Activated CD8-positive, alpha-beta T cell treated with anti-CD3 and anti-CD28 coated beads, Interleukin-2, amount 10 ng/mL, durations not matched to agents 7 days and 5 days (primary cell): Measurements from ENCODE around the gene ABCG8. TPM values are rescaled to one million over a fixed set of nuclear protein-coding genes. Genes with fewer than 3 reads are reported as not detected.

ENCODE experiments used
- ATAC-seq: fragments of 150-1000 bp; cut with Tn5 transposase; one replicate; pipeline ENCODE4 v1.10.0; 2021; ENCODE audit warnings: moderate library complexity
- CTCF ChIA-PET: fragments of 350-600 bp; sonication (Branson Sonifier 250); formaldehyde crosslinking; loops from one replicate; lab custom pipeline; 2021; ENCODE audit warnings: antibody characterized with exemption; lab: Charles Lee
- POLR2A ChIA-PET: fragments of 350-600 bp; sonication (Branson Sonifier 250); formaldehyde crosslinking; loops from one replicate; lab custom pipeline; 2021; ENCODE audit warnings: antibody characterized with exemption; lab: Charles Lee
- DNase-seq: peaks from one replicate; pipeline ENCODE4 v3.0.0-alpha.2; 2020
- H3K27ac Mint-ChIP-seq: one replicate; pipeline ENCODE4 v1.8.0; 2021; ENCODE audit warnings: mild to moderate bottlenecking, mixed read lengths
- H3K27me3 Mint-ChIP-seq: one replicate; pipeline ENCODE4 v1.8.0; 2021; ENCODE audit warnings: low read depth, mixed read lengths
- H3K36me3 Mint-ChIP-seq: one replicate; pipeline ENCODE4 v1.8.0; 2021; ENCODE audit warnings: low read depth, mixed read lengths
- H3K4me1 Mint-ChIP-seq: one replicate; pipeline ENCODE4 v1.8.0; 2021; ENCODE audit warnings: low read depth, mixed read lengths
- H3K4me3 Mint-ChIP-seq: one replicate; pipeline ENCODE4 v1.8.0; 2021; ENCODE audit warnings: mild to moderate bottlenecking, mixed read lengths
- H3K9me3 Mint-ChIP-seq: one replicate; pipeline ENCODE4 v1.8.0; 2022; ENCODE audit warnings: mixed read lengths; ENCODE audit not compliant: insufficient read depth
- total RNA-seq, 2 experiments: library from RNA; stranded (reverse); gene quantifications; one replicate each; pipeline ENCODE4 v1.2.3, GENCODE V29; 2021

Gene ABCG8
- total RNA-seq, 2 experiments from 2014 or later: not detected

GRCh38 chr2:43810888-43811287 lies 27.9 kb upstream of the ABCG8 start:
- POLR2A ChIA-PET: no interaction called here
- no peaks in the 10 kb centered on the region for H3K4me1 Mint-ChIP-seq
- ATAC-seq: no peak
- no peak overlapping the region for H3K4me3 Mint-ChIP-seq
- CTCF ChIA-PET: no interaction called here
- no peak overlapping the region for H3K27ac Mint-ChIP-seq
- no peaks in the 10 kb centered on the region for H3K36me3 Mint-ChIP-seq
- no peak for DNase-seq
- no peaks in the 10 kb centered on the region for H3K27me3 Mint-ChIP-seq
- no peaks in the 10 kb centered on the region for H3K9me3 Mint-ChIP-seq

DNA sequence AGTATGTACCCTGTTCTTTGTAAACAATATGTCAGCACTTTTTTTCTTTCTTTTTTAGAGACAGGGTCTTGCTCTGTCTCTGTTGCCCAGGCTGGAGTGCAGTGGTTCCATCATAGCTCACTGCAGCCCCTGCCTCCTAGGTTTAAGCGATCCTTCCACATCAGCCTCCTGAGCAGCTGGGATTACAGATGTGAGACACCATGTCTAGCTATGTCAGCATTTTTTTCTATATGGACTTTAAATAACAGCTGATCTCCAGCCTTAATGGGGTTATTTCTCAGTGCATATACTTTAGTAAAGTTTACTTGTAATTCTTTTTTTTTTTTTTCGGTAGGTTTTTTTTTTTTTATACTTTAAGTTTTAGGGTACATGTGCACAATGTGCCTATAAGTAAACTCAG lies 26.8 kb upstream of the ABCG8 start:
- H3K27ac Mint-ChIP-seq: no peak overlapping the region
- POLR2A ChIA-PET: no interaction called here
- H3K4me1 Mint-ChIP-seq: no peaks in the 10 kb centered on the region
- CTCF ChIA-PET: interaction anchor here (0.7 kb wide), 1 partner anchor 14 kb away, joined by 3 read pairs; no protein-coding TSS in a partner anchor
- no peaks in the 10 kb centered on the region for H3K9me3 Mint-ChIP-seq
- ATAC-seq: no peak
- no peaks in the 10 kb centered on the region for H3K27me3 Mint-ChIP-seq
- H3K4me3 Mint-ChIP-seq: no peak overlapping the region
- no peaks in the 10 kb centered on the region for H3K36me3 Mint-ChIP-seq
- no peak for DNase-seq

DNA sequence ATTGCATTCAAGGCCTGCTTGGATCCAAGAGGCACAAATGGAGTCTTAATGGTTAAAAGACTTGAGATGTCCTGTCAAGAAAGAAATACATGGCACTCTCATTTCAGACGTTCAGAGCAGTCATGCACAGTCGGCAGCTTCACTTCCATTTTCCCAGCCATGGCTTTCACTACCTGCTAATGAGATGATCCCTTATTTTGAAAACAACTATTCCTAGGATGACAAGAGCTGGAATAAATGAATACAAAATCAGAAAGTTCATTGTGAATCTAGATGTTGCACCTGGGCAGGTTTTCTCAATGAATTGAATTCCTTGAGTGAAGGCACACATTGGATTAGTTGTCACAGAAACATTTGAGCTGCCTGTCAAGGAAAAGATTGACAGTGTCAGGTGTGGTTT lies 25.8 kb upstream of the ABCG8 start:
- Mint-ChIP-seq H3K36me3 (no peaks in the 10 kb centered on the region), H3K9me3 (no peaks in the 10 kb centered on the region), H3K4me3 (no peak overlapping the region), H3K27me3 (no peaks in the 10 kb centered on the region), H3K27ac (no peak overlapping the region), H3K4me1 (no peaks in the 10 kb centered on the region)
- ChIA-PET CTCF (no interaction called here), POLR2A (no interaction called here)
- DNase-seq: no peak
- ATAC-seq: no peak

- DNase-seq: no peak
- CTCF ChIA-PET: no interaction called here
- H3K36me3 Mint-ChIP-seq: no peaks in the 10 kb centered on the region
- H3K4me1 Mint-ChIP-seq: no peaks in the 10 kb centered on the region
- ATAC-seq: no peak
- H3K9me3 Mint-ChIP-seq: no peaks in the 10 kb centered on the region
- H3K4me3 Mint-ChIP-seq: no peak overlapping the region
- H3K27me3 Mint-ChIP-seq: no peaks in the 10 kb centered on the region
- POLR2A ChIA-PET: no interaction called here
- H3K27ac Mint-ChIP-seq: no peak overlapping the region
These were observed 24.1 kb upstream of the ABCG8 start for GRCh38 chr2:43814711-43815110.

DNA sequence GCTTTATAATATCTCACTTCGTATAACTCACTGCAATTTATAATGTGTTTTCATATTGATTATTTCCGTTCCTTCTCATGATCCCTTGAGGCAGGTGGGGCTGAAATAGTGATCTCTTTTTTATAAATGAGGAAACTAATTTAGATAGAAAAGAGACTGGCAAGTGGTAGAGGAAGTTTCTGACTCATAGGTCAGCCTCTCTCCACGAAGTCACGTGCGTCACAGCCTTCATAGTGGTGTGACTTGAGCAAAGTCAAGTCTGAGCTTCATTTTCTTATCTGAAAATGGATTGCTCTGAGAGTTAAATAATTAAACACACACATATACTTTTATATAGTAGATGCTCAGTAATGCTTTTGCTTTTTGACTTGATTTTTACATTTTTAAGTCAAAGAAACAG lies 20.0 kb upstream of the ABCG8 start:
- Mint-ChIP-seq H3K27me3 (peaks cover 17% of the 10 kb centered on the region), H3K27ac (no peak overlapping the region), H3K9me3 (no peaks in the 10 kb centered on the region), H3K4me1 (no peaks in the 10 kb centered on the region), H3K36me3 (no peaks in the 10 kb centered on the region), H3K4me3 (no peak overlapping the region)
- ATAC-seq (no peak), DNase-seq (peak; percentile 26)
- POLR2A ChIA-PET: no interaction called here
- CTCF ChIA-PET: no interaction called here

GRCh38 chr2:43819491-43820163 lies 19.1 kb upstream of the ABCG8 start:
- ATAC-seq (no peak), DNase-seq (no peak)
- no peak overlapping the region for H3K27ac Mint-ChIP-seq
- ChIA-PET POLR2A (no interaction called here), CTCF (no interaction called here)
- no peaks in the 10 kb centered on the region for H3K36me3 Mint-ChIP-seq
- H3K4me1 Mint-ChIP-seq: no peaks in the 10 kb centered on the region
- H3K9me3 Mint-ChIP-seq: no peaks in the 10 kb centered on the region
- H3K4me3 Mint-ChIP-seq: no peak overlapping the region
- H3K27me3 Mint-ChIP-seq: peaks cover 17% of the 10 kb centered on the region

- CTCF ChIA-PET: no interaction called here
- POLR2A ChIA-PET: no interaction called here
- H3K36me3 Mint-ChIP-seq: no peaks in the 10 kb centered on the region
- ATAC-seq: no peak
- no peaks in the 10 kb centered on the region for H3K9me3 Mint-ChIP-seq
- no peaks in the 10 kb centered on the region for H3K4me1 Mint-ChIP-seq
- H3K27me3 Mint-ChIP-seq: peaks cover 24% of the 10 kb centered on the region
- H3K27ac Mint-ChIP-seq: no peak overlapping the region
- DNase-seq: no peak
- H3K4me3 Mint-ChIP-seq: no peak overlapping the region
These were observed 15.9 kb upstream of the ABCG8 start for GRCh38 chr2:43822839-43823238.

DNA sequence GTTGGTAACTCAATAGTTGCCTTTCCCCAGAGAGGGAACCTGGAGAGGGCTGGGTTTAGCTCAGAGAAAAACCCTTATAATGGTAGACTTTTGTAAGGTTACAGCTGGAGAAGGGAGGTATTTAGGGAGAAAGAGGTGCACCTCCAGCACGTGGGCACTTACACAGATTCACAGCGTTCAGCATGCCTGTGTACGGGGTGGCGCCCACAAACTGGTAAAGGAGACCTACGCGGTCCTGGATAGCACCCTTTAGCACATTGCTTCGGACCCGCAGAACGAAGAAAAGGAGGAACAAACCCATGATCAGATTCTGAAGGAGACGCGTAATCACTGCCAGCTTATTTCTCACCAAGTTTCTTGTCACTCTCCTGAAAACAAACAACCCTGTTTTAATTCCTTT lies 15.0 kb upstream of the ABCG8 start:
- no peak for DNase-seq
- H3K9me3 Mint-ChIP-seq: no peaks in the 10 kb centered on the region
- no peak overlapping the region for H3K27ac Mint-ChIP-seq
- no peak overlapping the region for H3K4me3 Mint-ChIP-seq
- ATAC-seq: no peak
- ChIA-PET CTCF (no interaction called here), POLR2A (no interaction called here)
- H3K27me3 Mint-ChIP-seq: peaks cover 24% of the 10 kb centered on the region
- H3K36me3 Mint-ChIP-seq: no peaks in the 10 kb centered on the region
- no peaks in the 10 kb centered on the region for H3K4me1 Mint-ChIP-seq

DNA sequence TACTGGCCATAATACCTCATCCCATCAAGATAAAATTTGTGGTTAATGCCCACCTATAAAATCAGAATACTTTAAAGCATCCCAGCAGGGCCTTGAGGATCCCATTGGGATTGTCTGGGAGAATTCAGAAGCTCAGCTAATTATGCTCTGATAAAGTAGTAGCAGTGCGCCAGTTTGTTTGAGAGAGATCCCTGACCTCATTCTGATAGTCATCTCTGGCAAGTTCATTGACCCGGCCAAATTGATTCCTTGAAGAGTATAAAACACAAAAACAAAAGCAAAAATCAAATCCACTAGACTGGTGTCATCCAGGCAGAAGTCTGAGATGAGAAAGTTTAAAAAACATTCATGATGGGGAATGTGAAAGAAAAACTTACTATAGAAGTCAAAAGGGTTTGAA lies 14.3 kb upstream of the ABCG8 start:
- ChIA-PET CTCF (no interaction called here), POLR2A (no interaction called here)
- no peaks in the 10 kb centered on the region for H3K36me3 Mint-ChIP-seq
- no peak for DNase-seq
- peaks cover 26% of the 10 kb centered on the region for H3K27me3 Mint-ChIP-seq
- no peak overlapping the region for H3K27ac Mint-ChIP-seq
- no peaks in the 10 kb centered on the region for H3K4me1 Mint-ChIP-seq
- H3K9me3 Mint-ChIP-seq: no peaks in the 10 kb centered on the region
- no peak for ATAC-seq
- no peak overlapping the region for H3K4me3 Mint-ChIP-seq

DNA sequence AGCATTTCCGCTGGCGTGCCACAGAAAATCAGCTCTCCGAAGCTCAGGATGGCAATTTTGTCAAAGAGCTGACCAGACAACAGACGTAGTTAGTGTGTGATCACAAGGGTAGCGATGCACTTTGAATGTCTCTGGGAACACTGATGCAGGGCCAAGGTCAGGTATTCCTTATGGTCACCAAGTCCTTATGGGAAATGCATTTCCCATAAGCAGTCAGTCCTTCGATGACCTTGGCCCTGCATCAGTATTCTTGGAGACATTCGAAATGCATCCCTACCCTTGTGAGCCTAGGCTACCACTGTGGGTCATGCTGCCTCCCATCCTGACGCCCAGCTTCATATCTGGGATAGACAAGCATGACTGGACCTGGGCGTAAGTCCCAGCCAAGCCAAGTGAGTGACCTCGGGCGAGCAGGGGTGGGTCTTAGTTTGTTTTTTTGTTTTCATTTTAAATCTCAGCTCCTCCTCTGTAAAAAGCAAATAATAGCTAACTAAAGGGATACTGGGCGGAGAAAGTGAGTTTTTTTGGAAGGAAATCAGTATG lies 13.7 kb upstream of the ABCG8 start:
- DNase-seq (no peak), ATAC-seq (no peak)
- Mint-ChIP-seq H3K4me3 (no peak overlapping the region), H3K9me3 (no peaks in the 10 kb centered on the region), H3K27me3 (peaks cover 31% of the 10 kb centered on the region), H3K27ac (no peak overlapping the region), H3K36me3 (no peaks in the 10 kb centered on the region), H3K4me1 (no peaks in the 10 kb centered on the region)
- CTCF ChIA-PET: no interaction called here
- POLR2A ChIA-PET: no interaction called here

DNA sequence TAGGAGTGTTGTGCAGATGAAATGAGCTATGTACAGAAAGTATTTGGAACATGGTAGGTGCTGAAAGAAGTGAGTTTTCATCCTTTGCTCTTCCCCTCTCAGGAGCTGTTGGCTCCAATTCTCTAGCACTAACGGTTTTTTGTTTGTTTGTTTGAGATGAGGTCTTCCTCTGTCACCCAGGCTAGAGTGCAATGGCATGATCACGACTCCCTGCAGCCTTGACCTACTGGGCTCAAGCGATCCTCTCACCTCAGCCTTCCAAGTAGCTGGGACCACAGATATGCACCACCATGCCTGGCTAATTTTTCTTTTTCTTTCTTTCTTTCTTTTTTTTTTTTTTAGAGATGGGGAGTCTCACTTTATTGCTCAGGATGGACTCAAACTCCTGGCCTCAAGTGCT lies 12.9 kb upstream of the ABCG8 start:
- H3K27ac Mint-ChIP-seq: no peak overlapping the region
- H3K4me1 Mint-ChIP-seq: no peaks in the 10 kb centered on the region
- ATAC-seq (no peak), DNase-seq (no peak)
- no peaks in the 10 kb centered on the region for H3K36me3 Mint-ChIP-seq
- ChIA-PET POLR2A (no interaction called here), CTCF (no interaction called here)
- no peak overlapping the region for H3K4me3 Mint-ChIP-seq
- no peaks in the 10 kb centered on the region for H3K9me3 Mint-ChIP-seq
- H3K27me3 Mint-ChIP-seq: peaks cover 37% of the 10 kb centered on the region

DNA sequence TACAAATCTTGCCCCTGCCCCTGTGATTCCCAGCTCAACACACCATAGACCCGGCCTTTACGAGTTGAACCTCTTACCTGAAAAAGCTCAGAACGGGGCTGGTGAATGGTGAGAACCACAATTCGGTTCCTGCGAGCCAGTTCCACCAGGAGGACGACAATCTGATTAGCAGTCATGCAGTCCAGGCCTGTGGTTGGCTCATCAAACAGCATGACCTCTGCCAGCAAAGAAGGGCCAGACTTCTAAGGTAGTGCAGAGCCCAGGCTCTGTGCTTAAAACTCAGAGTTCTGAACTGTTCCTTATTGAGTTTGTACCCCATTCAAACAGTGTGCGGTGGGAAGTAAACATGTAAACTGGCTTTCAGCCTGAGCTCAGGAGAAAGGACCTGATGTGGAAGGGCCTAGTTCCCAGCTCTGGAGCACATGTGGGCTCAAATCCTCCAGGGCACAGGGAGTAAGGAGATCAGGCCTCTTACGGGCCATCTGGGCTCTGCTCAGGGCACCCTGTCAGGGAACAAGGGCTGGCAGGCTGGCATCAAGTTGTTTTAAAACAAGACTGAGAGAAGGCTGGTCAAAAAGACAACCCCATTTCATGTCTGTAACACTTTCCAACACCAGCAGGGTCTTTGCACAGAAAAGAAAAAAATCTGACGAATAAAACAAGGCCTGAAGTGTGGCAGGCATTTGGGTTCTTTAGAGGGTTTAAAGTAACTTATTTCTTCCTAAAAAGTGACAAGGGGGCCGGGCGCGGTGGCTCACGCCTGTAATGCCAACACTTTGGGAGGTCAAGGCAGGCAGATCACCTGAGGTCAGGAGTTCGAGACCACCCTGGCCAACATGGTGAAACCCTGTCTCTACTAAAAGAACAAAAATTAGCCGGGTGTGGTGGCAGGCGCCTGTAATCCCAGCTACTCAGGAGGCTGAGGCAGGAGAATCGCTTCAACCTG lies 12.2 kb upstream of the ABCG8 start:
- no peak for DNase-seq
- H3K27me3 Mint-ChIP-seq: peaks cover 36% of the 10 kb centered on the region
- POLR2A ChIA-PET: interaction anchor here (0.6 kb wide), 1 partner anchor 172 kb away, joined by 3 read pairs; no protein-coding TSS in a partner anchor
- CTCF ChIA-PET: no interaction called here
- H3K9me3 Mint-ChIP-seq: no peaks in the 10 kb centered on the region
- peaks cover 3% of the 10 kb centered on the region for H3K4me1 Mint-ChIP-seq
- no peaks in the 10 kb centered on the region for H3K36me3 Mint-ChIP-seq
- ATAC-seq: no peak
- no peak overlapping the region for H3K4me3 Mint-ChIP-seq
- H3K27ac Mint-ChIP-seq: no peak overlapping the region
